ENCODE measurements around the gene PIK3AP1. TPM values are rescaled to one million over a fixed set of nuclear protein-coding genes. Genes with fewer than 3 reads are reported as not detected.
"Not testable (repeated sequence)": the region's sequence is repeated elsewhere in the genome, so short reads cannot be mapped to it uniquely, and the experiment has no call there.

The PIK3AP1 gene
- total RNA-seq, 1 experiment from 2014 or later = 0.47 TPM

DNA sequence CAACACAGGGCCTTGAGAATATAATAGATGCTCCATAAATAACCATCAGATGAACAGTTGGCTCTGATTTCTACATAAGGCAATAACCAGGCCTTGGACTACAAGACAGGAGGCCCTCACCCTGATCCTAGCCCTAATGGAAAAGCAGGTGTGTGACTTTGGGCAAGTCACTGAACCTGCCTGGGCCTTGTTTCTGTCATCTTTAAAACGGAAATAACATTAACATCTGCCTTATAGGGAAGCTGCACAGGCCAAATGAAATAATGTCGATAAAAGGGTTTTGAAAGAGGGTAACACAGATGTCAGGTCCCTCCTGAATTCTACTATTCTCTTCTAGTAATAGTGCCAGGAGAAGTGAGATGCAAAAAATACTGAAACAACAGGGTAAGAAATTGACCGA is 20.7 kb downstream of the PIK3AP1 start:
- no peak for DNase-seq (ENCODE audit: extremely low read depth, low read depth)

DNA sequence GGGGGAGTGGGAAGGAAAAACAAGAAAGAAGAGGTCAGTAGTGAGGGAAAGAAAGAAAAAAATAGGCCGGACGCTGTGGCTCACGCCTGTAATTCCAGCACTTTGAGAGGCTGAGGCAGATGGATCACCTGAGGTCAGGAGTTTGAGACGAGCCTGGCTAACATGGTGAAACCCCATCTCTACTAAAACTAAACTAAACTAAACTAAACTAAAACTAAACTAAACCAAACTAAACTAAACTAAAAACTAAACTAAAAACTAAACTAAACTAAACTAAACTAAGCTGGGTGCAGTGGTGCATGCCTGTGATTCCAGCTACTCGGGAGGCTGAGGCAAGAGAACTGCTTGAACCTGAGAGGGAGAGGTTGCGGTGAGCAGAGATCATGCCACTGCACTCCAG is 22.0 kb downstream of the PIK3AP1 start:
- DNase-seq (ENCODE audit: extremely low read depth, low read depth) = not testable (repeated sequence)

DNA sequence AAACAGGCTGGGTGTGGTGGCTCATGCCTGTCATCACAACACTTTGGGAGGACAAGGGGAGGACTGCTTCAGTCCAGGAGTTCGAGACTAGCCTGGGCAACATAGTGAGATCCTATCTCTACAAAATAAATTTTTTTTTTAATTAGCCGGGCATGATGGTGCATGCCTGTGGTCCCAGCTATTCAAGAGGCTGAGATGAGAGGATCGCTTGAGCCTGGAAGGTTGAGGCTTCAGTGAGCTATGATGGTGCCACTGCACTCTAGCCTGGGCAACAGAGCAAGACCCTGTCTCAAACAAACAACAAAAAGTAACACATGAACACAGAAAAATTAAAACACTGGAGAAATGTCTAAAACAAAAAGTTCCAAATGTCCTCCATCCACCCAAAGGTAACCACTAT is 22.9 kb downstream of the PIK3AP1 start:
- DNase-seq (ENCODE audit: extremely low read depth, low read depth) = no peak

DNA sequence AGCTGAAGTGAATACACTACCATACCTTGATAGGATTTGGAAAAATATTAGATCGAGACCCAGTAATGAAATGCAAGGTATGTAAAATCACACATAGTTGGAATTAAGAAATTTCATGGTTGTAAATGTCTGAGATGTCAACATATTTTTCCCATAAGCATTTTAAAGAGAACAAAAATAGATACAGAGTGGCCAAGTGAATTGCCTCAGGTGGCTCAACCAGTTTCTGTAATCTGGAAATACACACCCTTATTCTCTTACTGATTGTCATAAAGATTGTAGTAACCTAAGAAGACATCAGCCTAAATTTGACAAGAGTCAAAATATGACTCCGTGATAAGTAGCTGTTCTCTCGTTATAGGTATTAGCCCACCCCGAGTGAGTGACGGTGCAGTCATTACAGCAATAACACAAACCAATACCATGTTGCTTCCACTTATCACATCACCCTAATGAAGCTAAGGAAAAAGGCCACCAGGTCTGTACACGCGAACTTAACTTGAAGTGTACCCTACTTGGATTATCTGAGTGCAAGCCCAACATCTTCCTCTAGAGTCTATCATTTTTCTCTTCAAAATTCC is 23.4 kb downstream of the PIK3AP1 start:
- no peak for DNase-seq (ENCODE audit: extremely low read depth, low read depth)

DNA sequence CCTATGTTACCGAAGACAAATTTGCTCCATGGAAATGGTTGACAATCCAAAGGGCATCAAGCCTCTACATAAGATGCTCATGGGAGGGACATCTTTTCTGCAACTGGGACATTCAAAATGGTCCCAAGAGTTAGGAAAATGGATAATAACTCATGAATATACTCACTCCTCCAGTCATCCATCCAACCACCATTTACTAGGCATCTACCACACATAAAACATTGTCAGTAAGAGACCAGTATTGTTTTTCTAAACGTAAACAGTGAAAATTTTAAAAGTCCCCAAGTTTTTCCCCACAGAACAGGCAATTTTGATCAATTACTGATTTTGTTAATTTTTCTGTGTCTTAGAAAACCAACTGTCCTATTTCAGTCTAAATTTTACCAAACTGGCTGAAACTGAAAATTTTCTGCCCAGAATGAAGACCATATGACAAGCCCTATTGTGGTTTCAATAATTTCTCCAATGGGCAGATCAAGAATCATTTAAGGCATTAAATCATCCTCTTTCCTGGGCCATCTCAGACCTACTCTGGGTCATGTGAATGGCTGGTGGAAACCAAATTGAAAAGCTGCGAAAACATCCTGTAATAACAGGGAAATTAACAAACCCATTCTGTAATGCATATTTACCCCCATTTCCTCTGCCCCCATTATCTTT is 24.2 kb downstream of the PIK3AP1 start:
- no peak for DNase-seq (ENCODE audit: extremely low read depth, low read depth)

DNA sequence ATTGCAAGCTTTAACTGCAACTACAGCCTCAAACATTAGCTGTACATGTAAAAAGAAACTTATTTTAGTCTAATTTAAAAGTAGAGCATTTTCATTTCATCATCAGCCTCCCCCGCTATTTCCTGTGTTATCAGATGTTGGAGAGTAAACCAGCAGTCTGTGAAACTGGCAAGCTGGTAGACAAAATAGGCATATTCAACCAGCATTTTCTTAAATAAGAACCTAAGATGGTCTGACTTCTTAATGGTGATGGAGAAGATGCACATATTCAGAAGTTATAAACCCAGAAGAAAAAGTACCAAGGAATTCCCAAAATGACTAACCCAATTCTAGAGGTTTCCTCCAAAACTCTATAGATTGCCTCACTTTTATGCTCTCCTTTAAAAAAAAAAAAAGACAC is 24.9 kb downstream of the PIK3AP1 start:
- DNase-seq (ENCODE audit: extremely low read depth, low read depth) = no peak

DNA sequence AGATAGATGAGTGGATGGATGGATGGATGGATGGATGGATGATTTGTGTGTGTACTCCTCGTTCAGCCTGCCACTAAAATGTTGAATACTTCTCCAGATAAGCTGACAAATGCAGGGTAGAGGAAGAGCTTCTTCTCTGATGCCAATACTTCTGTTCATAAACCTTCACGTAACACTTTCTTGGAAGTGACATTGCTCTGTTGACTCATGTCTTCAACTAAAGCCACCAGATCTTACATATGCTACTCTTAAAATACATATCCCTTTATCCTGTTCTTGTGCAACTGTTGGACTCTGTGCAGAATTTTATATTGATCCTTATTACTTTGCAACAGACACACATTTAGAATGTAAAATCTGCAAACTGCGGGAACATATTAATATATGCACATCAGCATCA is 26.9 kb downstream of the PIK3AP1 start:
- DNase-seq (ENCODE audit: extremely low read depth, low read depth) = no peak

DNA sequence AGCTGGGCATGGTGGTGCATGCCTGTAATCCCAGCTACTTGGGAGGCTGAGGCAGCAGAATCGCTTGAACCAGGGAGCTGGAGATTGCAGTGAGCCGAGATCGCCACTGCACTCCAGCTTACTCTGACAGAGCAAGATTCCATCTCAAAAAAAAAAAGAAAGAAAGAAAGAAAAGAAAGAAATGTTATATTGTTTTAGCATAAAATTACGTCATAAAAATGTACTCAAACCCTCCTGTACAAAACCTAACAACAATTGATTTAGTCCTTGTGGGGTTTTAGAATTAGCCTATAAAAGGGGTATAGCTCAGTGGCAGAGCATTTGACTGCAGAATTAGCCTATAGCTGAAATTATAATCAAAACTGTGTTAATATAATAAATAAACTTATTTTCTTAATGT is 27.9 kb downstream of the PIK3AP1 start:
- DNase-seq (ENCODE audit: extremely low read depth, low read depth) = no peak

DNA sequence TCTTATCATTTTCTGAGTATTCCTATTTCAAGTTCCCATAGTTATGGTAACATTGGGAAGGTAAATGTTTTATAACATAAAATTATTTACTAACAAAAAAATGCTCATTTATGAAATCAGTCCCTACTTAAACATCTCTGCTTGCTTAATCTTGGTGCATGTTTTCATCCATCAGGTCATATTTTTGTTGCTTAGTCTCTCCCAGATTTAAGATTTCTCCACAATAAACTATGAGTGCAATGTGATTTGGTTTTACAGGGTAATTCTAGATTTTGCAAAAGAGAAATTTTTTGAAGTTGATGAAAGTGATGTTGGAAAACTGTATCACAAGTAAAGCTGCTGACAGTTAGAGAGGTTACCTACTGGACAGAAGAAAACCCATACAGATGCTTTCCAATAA is 28.6 kb downstream of the PIK3AP1 start:
- DNase-seq (ENCODE audit: extremely low read depth, low read depth) = no peak

DNA sequence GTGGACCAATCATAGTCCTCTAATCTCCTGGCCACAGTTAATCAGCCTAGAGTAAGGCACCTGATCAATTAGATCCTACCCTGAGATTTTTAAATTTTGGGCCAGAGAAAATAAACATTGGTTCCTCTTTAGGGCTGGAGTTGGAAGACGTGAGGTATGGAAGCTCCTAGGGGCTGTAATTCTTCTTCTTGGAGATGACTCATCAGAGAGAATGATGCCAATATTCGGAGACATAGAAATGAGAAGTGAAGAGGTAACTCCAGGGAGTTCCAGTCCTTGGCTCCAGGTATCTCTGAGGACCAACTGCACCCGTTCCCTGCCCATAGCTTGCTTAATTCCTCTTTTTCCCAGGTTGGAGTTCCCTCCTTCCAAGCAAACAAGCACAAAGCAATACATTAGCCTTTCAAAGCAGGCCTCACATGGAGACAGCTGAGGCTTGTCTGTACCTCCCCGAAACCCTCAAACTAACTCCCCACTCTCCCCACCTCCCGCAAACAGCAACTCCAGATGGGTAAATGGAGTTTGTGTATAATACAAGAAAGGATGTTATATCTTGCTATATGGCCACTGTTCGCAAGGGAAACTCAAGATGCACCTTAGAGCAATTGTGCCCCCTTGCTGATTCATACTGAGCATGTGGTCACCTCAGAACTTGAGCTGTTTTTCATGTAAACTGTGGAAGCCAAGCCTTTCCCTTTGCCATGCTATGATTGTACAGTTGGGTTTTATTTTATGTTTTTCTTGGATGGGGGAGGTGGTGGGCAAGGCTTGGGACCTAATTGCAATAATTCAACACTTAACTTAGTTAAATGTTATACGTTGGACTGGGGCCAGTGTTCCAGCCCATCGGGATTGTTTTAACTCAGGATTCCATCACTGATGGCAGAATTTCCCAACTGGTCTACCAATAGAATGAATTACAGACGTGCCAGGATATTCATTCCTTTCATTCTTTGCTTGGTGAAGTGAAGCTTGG is 29.3 kb downstream of the PIK3AP1 start:
- DNase-seq (ENCODE audit: extremely low read depth, low read depth) = no peak

DNA sequence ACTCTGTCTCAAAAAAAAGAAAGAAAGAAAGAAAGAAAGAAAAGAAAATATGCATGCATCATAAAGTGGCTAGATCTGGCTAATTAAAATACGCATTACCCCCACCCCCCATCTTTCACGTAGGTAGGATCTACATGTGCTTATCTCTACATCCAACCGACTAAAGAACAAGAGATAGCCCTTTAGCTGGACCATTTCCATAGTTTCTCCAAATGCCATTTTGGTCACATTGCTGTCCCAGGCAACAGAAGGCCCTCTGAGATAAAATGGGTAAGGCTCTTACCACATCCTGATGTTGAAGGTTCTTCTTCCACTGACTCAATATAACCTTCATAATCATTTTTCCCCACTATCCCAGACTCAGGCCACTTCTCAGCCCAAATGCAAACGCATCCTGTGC is 31.5 kb downstream of the PIK3AP1 start:
- no peak for DNase-seq (ENCODE audit: extremely low read depth, low read depth)

DNA sequence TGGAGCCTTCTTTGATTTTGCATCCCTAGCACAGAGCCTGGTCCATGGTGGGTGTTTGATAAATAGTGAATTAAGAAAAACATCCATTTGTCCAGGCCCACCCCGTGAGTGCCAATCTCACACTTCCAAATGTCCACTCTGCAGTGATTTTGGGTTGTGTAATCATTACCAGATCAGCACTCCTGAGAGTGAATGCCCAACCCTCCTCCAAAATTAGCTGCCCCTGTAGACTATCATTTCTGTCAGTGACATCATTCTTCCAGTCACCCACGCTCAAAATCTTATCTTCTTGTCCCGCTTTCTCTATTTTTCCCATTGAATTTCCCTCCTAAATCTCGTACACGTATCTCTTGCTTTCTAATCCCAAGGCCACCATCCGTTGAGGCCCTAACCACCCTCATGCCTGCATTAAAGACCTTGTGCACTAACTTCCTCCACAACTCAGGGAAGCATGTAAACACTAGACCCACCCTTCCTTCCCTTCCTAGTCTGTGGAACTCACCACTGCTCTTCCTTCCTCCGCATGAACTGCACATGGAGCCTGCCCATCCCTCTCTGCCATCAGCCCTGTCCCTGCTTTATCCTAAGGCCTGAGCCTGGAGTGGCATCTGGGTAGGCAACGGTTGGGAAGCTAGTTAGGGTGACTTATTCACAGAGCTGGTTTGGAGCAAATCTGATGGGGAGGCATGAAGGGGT is 32.8 kb downstream of the PIK3AP1 start:
- no peak for DNase-seq (ENCODE audit: extremely low read depth, low read depth)

DNA sequence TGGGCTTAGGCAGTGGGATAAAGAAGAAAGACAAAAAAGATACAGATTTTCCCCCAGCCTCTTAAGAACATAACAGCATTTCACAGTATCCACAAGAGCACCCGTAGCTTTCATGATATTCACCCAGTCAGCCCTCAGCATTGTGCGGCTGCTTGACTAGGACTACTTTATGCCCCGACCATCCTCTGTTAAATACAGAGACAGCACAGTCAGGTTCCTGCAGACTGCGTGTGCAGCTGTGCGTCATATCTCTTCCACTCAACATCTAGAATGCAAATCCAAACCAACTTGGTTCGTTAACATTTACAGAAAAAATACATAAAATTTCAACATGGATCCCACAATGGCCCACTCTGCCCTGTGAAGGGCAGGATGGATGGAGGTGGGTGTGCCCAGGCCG is 33.8 kb downstream of the PIK3AP1 start:
- no peak for DNase-seq (ENCODE audit: extremely low read depth, low read depth)

DNA sequence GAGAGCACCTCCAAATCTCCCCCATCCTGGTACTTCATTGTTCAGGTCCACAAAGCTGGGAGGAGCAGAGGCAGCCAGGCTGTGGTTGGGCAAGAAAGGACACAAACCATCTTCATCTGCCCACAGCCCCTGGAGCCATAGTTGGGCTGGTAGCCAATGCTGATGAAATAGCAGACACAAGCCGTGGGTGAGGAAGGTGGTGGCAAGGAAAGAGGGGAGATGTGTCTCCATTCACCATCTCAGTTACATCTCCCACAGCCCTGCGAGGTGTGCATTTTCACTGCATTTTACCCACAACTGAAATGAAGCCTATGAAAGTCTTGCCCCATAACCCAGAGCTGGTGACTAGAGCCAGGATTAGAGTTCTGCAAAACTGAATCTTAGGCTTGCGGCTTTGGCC is 35.0 kb downstream of the PIK3AP1 start:
- DNase-seq (ENCODE audit: extremely low read depth, low read depth) = no peak

DNA sequence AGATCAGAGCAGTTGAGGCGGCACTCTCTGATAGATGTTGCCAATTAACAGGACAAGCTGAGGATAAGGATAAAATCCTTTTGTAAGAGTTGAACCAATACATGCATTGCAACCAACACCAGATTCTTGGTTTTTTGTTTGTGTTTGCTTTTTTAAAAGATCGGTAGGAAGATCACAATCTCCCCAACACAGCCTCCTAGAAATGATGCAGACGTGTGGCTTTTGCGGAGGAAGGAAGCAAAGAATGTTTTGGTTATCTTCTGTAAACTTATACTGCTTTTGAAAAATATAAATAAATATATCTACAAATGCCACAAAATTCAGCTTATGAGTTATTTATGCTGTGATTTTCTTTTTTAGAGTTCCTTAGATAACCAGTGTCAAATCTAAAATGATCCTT is 35.5 kb downstream of the PIK3AP1 start:
- DNase-seq (ENCODE audit: extremely low read depth, low read depth) = no peak

DNA sequence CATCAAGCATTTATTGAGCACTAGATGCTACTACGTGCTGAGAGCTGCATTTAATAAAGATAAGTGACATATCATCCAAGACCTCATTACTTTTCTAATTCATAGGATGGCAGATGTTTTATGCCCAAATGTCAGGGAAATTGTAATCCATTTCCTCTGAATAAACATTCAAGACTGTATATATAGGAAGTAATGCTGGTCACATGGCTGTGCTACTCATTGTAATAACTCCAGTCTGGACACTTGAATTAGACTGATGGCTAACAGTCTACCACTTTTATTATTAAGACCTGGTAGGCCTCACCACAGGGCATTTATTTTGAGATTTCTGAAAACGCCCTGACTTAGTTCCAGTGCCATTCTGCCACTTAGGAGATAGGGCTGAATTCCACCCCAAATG is 36.6 kb downstream of the PIK3AP1 start:
- no peak for DNase-seq (ENCODE audit: extremely low read depth, low read depth)

DNA sequence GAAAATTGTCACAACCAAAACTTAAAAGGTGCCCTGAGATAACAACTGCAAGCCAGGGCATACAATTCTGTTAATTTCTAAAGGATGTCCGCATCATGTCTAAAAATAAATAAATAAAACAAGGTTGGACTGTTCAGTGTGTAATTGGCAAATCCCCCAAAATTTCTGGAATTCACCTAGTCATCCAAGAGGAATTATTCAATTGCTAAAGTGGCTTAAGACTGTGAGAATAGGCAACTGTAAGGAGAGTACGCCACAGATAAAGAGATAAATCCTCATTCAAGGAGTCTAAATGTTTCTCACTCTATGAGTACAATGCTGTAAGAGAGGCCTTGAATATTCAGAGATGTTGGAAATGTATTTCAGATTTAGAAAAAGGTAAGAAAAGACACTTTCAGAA is 37.2 kb downstream of the PIK3AP1 start:
- no peak for DNase-seq (ENCODE audit: extremely low read depth, low read depth)

DNA sequence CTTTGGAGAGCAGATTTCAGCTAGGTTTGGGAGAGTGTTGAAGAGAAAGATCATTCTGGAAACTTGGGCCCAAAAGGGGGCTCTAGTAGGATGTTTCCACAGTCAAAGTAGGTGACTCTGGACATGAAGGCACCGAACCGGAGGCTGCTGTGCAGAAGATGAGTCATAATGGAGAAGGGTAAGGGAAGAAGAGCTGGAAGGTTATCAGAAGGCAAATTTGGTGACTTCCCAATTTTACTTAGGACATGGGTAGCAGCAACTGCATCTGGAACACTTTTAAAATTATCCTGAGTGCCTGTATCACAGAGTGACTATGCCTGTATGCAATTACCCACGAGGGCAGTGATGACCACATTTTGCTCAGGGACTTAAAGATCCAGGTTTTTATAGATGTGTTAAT is 38.8 kb downstream of the PIK3AP1 start:
- no peak for DNase-seq (ENCODE audit: extremely low read depth, low read depth)

DNA sequence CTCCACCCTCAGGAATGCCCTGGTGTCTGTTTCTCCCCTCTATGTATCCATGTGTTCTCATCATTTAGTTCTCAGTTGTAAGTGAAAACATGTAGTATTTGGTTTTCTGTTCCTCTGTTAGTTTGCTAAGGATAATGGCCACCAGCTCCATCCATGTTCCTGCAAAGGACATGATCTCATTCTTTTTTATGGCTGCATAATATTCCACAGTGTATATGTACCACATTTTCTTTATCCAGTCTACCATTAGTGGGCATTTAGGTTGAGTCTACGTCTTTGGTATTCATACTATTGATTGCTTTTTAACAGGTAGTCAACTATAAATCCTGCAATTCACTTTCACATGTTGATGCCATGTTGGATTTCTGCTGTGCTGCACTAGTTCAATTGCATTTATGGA is 39.9 kb downstream of the PIK3AP1 start:
- DNase-seq (ENCODE audit: extremely low read depth, low read depth) = not testable (repeated sequence)

DNA sequence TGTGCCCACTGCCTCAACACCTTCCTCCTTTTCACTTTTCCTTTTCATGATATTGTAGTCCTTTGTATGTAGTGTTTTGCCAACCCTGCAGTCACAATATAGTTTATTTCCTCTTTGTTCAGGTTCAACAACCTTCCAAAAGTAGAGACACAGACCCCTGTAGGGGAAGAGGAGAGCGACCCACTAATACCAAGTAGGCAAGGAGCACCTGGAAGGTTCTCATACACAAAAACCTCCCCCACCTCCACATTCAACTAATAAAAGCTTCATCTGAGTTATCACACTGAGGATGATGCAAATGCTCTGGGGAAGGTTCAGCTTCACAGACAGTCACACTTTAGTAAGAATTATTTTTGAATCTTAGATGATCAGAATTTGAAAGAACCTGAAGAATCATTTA is 41.6 kb downstream of the PIK3AP1 start:
- no peak for DNase-seq (ENCODE audit: extremely low read depth, low read depth)
